ENCODE measurements around the gene CLRN2.

CLRN2 gene

GRCh38 chr4:17492058-17492741 lies 22.8 kb upstream of the CLRN2 start:
- no peak for ATAC-seq
- TF ChIP-seq ZNF70 (CRISPR knock-in tag; IDR thresholded peaks at IDR 0.05) (peak; percentile 66), TSHZ2 (CRISPR knock-in tag; IDR thresholded peaks at IDR 0.05) (0 out of 2 replicates have a peak, but pooled peaks have one; percentile 28), POU6F1 (CRISPR knock-in tag; IDR thresholded peaks at IDR 0.05; ENCODE audit: borderline replicate concordance, low read depth) (no peak)

GRCh38 chr4:17492876-17493275 lies 22.1 kb upstream of the CLRN2 start:
- TF ChIP-seq POU6F1 (CRISPR knock-in tag; IDR thresholded peaks at IDR 0.05; ENCODE audit: borderline replicate concordance, low read depth) (no peak), CSRNP3 (CRISPR knock-in tag; IDR thresholded peaks at IDR 0.05) (no peak), PPARA (CRISPR knock-in tag; IDR thresholded peaks at IDR 0.05; ENCODE audit: borderline replicate concordance) (no peak), ISL1 (CRISPR knock-in tag; IDR thresholded peaks at IDR 0.05) (no peak), CSDC2 (CRISPR knock-in tag; IDR thresholded peaks at IDR 0.05) (no peak), PATZ1 (CRISPR knock-in tag; IDR thresholded peaks at IDR 0.05; ENCODE audit: borderline replicate concordance) (no peak), ZFP3 (CRISPR knock-in tag; IDR thresholded peaks at IDR 0.05) (no peak), TCF4 (CRISPR knock-in tag; IDR thresholded peaks at IDR 0.05; ENCODE audit: borderline replicate concordance) (no peak), ESRRG (CRISPR knock-in tag; IDR thresholded peaks at IDR 0.05) (no peak)
- no peak for ATAC-seq

- TF ChIP-seq ZFP3 (CRISPR knock-in tag; IDR thresholded peaks at IDR 0.05) = no peak
- TF ChIP-seq PPARA (CRISPR knock-in tag; IDR thresholded peaks at IDR 0.05; ENCODE audit: borderline replicate concordance) = no peak
- no peak for TF ChIP-seq BACH2 (CRISPR knock-in tag; IDR thresholded peaks at IDR 0.05; ENCODE audit: borderline replicate concordance)
- no peak for TF ChIP-seq CREB5 (CRISPR knock-in tag; IDR thresholded peaks at IDR 0.05; ENCODE audit: low read depth)
- TF ChIP-seq OSR1 (CRISPR knock-in tag; IDR thresholded peaks at IDR 0.05) = no peak
- TF ChIP-seq GLIS3 (CRISPR knock-in tag; IDR thresholded peaks at IDR 0.05) = no peak
- no peak for TF ChIP-seq TSHZ2 (CRISPR knock-in tag; IDR thresholded peaks at IDR 0.05)
- no peak for TF ChIP-seq PATZ1 (CRISPR knock-in tag; IDR thresholded peaks at IDR 0.05; ENCODE audit: borderline replicate concordance)
- no peak for TF ChIP-seq ZFP30 (CRISPR knock-in tag; IDR thresholded peaks at IDR 0.05)
- no peak for TF ChIP-seq SNAI2 (CRISPR knock-in tag; IDR thresholded peaks at IDR 0.05)
- no peak for TF ChIP-seq ZC3H10 (CRISPR knock-in tag; IDR thresholded peaks at IDR 0.05)
- no peak for TF ChIP-seq ARNTL (CRISPR knock-in tag; IDR thresholded peaks at IDR 0.05; ENCODE audit: borderline replicate concordance, low read depth)
- no peak for TF ChIP-seq ESRRG (CRISPR knock-in tag; IDR thresholded peaks at IDR 0.05)
- no peak for TF ChIP-seq ZNF70 (CRISPR knock-in tag; IDR thresholded peaks at IDR 0.05)
- TF ChIP-seq TCF4 (CRISPR knock-in tag; IDR thresholded peaks at IDR 0.05; ENCODE audit: borderline replicate concordance) = no peak
- TF ChIP-seq RARB (CRISPR knock-in tag; IDR thresholded peaks at IDR 0.05) = no peak
- no peak for TF ChIP-seq ZNF565 (CRISPR knock-in tag; conservative IDR thresholded peaks at IDR 0.05; ENCODE audit: low read depth)
- no peak for TF ChIP-seq CSDC2 (CRISPR knock-in tag; IDR thresholded peaks at IDR 0.05)
- ATAC-seq = no peak
These were observed 21.3 kb upstream of the CLRN2 start for GRCh38 chr4:17493619-17494018.
